ENCODE measurements around the gene NOL4L.

NOL4L gene

DNA sequence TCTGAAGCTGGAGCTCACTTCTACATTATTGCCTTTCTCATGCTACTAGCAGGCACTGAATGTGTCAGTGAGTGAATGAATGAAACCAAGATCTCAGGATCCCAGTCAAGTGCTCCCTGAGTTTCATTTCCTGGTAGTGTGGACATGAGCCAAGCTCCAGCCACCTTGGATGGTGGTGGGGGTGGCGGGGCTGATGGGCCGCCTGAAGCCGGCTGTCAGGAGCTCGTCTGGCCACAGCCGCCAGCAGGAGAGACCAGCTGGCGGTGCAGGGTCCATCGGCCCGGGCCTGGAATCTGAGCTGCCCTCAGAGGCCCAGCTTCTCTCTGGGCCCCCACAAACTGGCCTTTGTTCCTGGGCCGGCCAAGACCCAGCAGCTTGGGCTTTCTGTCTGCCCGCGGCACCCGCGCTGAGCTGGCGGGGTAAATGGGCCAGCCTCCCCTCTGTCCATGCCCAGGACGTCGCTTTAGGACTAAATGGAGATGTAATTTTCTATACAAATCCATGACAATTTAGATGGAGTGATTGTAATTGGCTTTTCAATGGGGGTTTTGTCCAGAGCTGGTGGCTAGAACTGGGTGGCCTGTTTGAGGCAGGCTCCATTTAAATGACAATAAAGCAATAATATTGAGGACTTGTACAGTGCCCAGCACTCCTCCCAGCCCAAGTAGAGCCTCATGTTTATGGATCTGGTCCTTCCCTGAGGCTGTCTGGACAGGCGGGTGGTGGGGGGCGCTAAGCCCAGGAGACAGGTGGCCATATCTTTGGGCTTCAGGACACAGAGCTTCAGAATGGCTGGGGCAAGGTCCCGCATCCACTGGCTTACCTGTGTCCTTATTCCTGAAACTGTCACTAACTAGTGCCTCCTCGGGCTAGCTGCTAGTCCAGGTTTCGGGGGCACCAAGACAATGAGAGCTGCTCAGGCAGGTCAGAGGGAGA lies 43.5 kb downstream of the NOL4L start:
- no peak overlapping the region for H4K8ac ChIP-seq (ENCODE audit: low read depth, low read length)

GRCh38 chr20:32539817-32540675 lies 45.1 kb downstream of the NOL4L start:
- peak overlapping the region; percentile 42 for H3K27ac ChIP-seq (ENCODE audit: low read depth, low read length)
- no peak overlapping the region for H2BK5ac ChIP-seq (ENCODE audit: low read depth, low read length, poor library complexity)
- H4K91ac ChIP-seq (ENCODE audit: low read depth, low read length) = peak overlapping the region; percentile 48
- H3K9me3 ChIP-seq (ENCODE audit: insufficient read depth, low read depth, low read length) = peaks cover 5% of the 10 kb centered on the region
- peak overlapping the region; percentile 5 for H4K8ac ChIP-seq (ENCODE audit: low read depth, low read length)
- no peaks in the 10 kb centered on the region for H3K27me3 ChIP-seq (ENCODE audit: insufficient read depth, low read length)
- H2AFZ ChIP-seq (ENCODE audit: insufficient read depth, low read length, poor library complexity) = no peak overlapping the region
- no peak for DNase-seq
- peak overlapping the region; percentile 30 for H3K4me2 ChIP-seq (ENCODE audit: low read length)
- H2BK120ac ChIP-seq (ENCODE audit: insufficient read depth, low read length, poor library complexity) = peak overlapping the region; percentile 11
- H2BK12ac ChIP-seq (ENCODE audit: low read length) = peak overlapping the region; percentile 20
- peak overlapping the region; percentile 0 for H2AK5ac ChIP-seq (ENCODE audit: low read length)
- H3K14ac ChIP-seq (ENCODE audit: low read length) = peak overlapping the region; percentile 16
- H3K18ac ChIP-seq (ENCODE audit: low read length) = no peak overlapping the region
- no peak overlapping the region for H3K9ac ChIP-seq (ENCODE audit: low read length)
- H3K79me2 ChIP-seq (ENCODE audit: control insufficient read depth, insufficient read depth, low read length, poor library complexity) = no peaks in the 10 kb centered on the region
- peak overlapping the region; percentile 18 for H3K23ac ChIP-seq (ENCODE audit: low read length)
- no peaks in the 10 kb centered on the region for H3K36me3 ChIP-seq (ENCODE audit: control insufficient read depth in 1 of 2, insufficient read depth in 2 of 2, low read length in 2 of 2)
- H3K79me1 ChIP-seq (ENCODE audit: low read length) = peaks cover 9% of the 10 kb centered on the region
- no peak overlapping the region for H4K12ac ChIP-seq (ENCODE audit: low read depth, low read length)
- H3K4me3 ChIP-seq (ENCODE audit: low read depth, low read length) = peak overlapping the region; percentile 7
- peaks cover 37 to 40% of the 10 kb centered on the region in 2 experiments for H3K4me1 ChIP-seq (ENCODE audit: control insufficient read depth in 1 of 2, insufficient read depth in 2 of 2, low read length in 2 of 2)
- H3K4ac ChIP-seq (ENCODE audit: low read depth, low read length) = no peak overlapping the region
- no CpG with 5 or more reads among the region's 13 CpGs for WGBS (ENCODE audit: extremely low coverage, insufficient coverage, insufficient read length)

More for the DNA sequence above, 43.5 kb downstream of the NOL4L start:
- no peak overlapping the region for H3K4me3 ChIP-seq (ENCODE audit: low read depth, low read length)
- no peak overlapping the region for H3K23ac ChIP-seq (ENCODE audit: low read length)
- H3K14ac ChIP-seq (ENCODE audit: low read length) = no peak overlapping the region
- no peak overlapping the region for H2BK12ac ChIP-seq (ENCODE audit: low read length)
- no peak overlapping the region for H2BK120ac ChIP-seq (ENCODE audit: insufficient read depth, low read length, poor library complexity)
- H3K27ac ChIP-seq (ENCODE audit: low read depth, low read length) = no peak overlapping the region
- H3K79me1 ChIP-seq (ENCODE audit: low read length) = peaks cover 9% of the 10 kb centered on the region
- H3K27me3 ChIP-seq (ENCODE audit: insufficient read depth, low read length) = no peaks in the 10 kb centered on the region
- no peak overlapping the region for H4K91ac ChIP-seq (ENCODE audit: low read depth, low read length)
- peaks cover 35 to 37% of the 10 kb centered on the region in 2 experiments for H3K4me1 ChIP-seq (ENCODE audit: control insufficient read depth in 1 of 2, insufficient read depth in 2 of 2, low read length in 2 of 2)
- H2AFZ ChIP-seq (ENCODE audit: insufficient read depth, low read length, poor library complexity) = no peak overlapping the region
- no peak overlapping the region for H3K4ac ChIP-seq (ENCODE audit: low read depth, low read length)
- H3K18ac ChIP-seq (ENCODE audit: low read length) = no peak overlapping the region
- H2BK5ac ChIP-seq (ENCODE audit: low read depth, low read length, poor library complexity) = no peak overlapping the region
- no peak overlapping the region for H3K4me2 ChIP-seq (ENCODE audit: low read length)
- H4K12ac ChIP-seq (ENCODE audit: low read depth, low read length) = no peak overlapping the region
- no peaks in the 10 kb centered on the region for H3K36me3 ChIP-seq (ENCODE audit: control insufficient read depth in 1 of 2, insufficient read depth in 2 of 2, low read length in 2 of 2)
- peaks cover 5% of the 10 kb centered on the region for H3K9me3 ChIP-seq (ENCODE audit: insufficient read depth, low read depth, low read length)
- WGBS (ENCODE audit: extremely low coverage, insufficient coverage, insufficient read length) = no CpG with 5 or more reads among the region's 21 CpGs
- no peaks in the 10 kb centered on the region for H3K79me2 ChIP-seq (ENCODE audit: control insufficient read depth, insufficient read depth, low read length, poor library complexity)
- H3K9ac ChIP-seq (ENCODE audit: low read length) = no peak overlapping the region
- H2AK5ac ChIP-seq (ENCODE audit: low read length) = no peak overlapping the region
- DNase-seq = no peak

DNA sequence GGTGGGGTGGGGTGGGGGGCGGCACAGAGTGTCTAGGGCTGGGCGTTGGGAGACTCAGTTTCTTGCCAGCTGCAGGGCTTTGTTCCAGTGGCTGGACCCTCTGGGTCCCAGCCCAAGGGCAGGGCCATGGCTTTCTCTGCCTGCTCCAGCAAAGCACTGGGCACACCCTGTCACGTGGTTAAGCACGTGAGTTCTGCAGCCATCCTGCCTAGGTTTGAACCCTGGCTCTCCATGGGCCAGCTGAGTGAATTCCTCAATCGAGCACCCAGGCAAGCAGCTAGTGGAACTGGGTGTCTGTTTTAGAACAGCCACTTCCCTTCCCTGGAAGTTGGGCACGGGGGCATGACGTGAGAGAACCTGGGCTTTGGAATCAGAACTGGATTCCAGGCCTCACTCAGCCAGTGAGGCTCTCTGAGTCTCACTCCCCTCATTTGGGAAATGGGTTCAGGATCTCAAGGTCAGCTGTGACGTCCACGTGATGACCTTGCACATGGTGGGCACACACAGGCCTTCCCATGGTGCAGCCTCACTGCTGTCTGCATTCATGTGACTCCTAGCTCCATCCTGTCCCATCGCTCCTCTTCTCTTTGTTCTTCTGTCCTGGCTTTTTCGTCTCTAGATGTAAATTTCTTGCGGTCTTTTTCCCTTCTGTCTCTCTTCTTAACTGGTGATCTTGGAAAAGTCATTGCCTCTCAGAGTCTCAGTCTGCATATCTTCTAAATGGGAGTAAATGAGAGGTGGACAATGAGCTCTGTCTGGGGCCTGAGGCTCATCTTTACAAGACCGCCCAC lies 45.9 kb downstream of the NOL4L start:
- peak overlapping the region; percentile 16 for H3K4me2 ChIP-seq (ENCODE audit: low read length)
- H2BK5ac ChIP-seq (ENCODE audit: low read depth, low read length, poor library complexity) = peak overlapping the region; percentile 54
- H4K8ac ChIP-seq (ENCODE audit: low read depth, low read length) = peak overlapping the region; percentile 39
- peak overlapping the region; percentile 21 for H2AFZ ChIP-seq (ENCODE audit: insufficient read depth, low read length, poor library complexity)
- H4K12ac ChIP-seq (ENCODE audit: low read depth, low read length) = no peak overlapping the region
- peaks cover 5% of the 10 kb centered on the region for H3K9me3 ChIP-seq (ENCODE audit: insufficient read depth, low read depth, low read length)
- H3K27me3 ChIP-seq (ENCODE audit: insufficient read depth, low read length) = no peaks in the 10 kb centered on the region
- H3K9ac ChIP-seq (ENCODE audit: low read length) = no peak overlapping the region
- H3K27ac ChIP-seq (ENCODE audit: low read depth, low read length) = peak overlapping the region; percentile 42
- H3K79me2 ChIP-seq (ENCODE audit: control insufficient read depth, insufficient read depth, low read length, poor library complexity) = no peaks in the 10 kb centered on the region
- no peaks in the 10 kb centered on the region for H3K36me3 ChIP-seq (ENCODE audit: control insufficient read depth in 1 of 2, insufficient read depth in 2 of 2, low read length in 2 of 2)
- H2BK12ac ChIP-seq (ENCODE audit: low read length) = peak overlapping the region; percentile 85
- H2BK120ac ChIP-seq (ENCODE audit: insufficient read depth, low read length, poor library complexity) = peak overlapping the region; percentile 84
- H3K23ac ChIP-seq (ENCODE audit: low read length) = no peak overlapping the region
- H3K4me1 ChIP-seq (ENCODE audit: control insufficient read depth in 1 of 2, insufficient read depth in 2 of 2, low read length in 2 of 2) = peaks cover 37 to 40% of the 10 kb centered on the region in 2 experiments
- no CpG with 5 or more reads among the region's 13 CpGs for WGBS (ENCODE audit: extremely low coverage, insufficient coverage, insufficient read length)
- peaks cover 9% of the 10 kb centered on the region for H3K79me1 ChIP-seq (ENCODE audit: low read length)
- no peak overlapping the region for H3K4ac ChIP-seq (ENCODE audit: low read depth, low read length)
- H3K18ac ChIP-seq (ENCODE audit: low read length) = peak overlapping the region; percentile 26
- peak overlapping the region; percentile 92 for H4K91ac ChIP-seq (ENCODE audit: low read depth, low read length)
- no peak for DNase-seq
- H3K14ac ChIP-seq (ENCODE audit: low read length) = peak overlapping the region; percentile 73
- no peak overlapping the region for H3K4me3 ChIP-seq (ENCODE audit: low read depth, low read length)
- peak overlapping the region; percentile 79 for H2AK5ac ChIP-seq (ENCODE audit: low read length)

DNA sequence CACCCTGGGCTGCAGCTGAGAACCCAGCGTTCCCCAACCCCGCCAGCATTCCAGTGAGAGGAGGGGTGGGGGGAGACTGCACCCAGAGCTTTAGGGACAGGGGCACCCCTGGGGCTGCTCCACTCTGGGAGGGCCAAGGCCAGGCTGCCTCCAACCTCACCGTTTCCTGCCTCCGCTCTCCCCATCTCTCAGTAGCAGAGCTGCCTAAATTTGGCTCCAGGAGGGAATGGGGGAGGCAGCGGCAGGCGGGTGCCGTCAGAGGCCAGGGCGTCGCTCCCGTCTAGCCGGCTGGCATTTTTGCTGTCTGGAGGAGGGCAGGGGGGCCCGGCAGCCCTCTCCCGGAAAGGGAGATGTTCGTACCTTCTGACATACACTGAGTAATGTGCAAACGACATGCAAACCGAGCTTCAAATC lies 46.6 kb downstream of the NOL4L start:
- no peak overlapping the region for H2BK5ac ChIP-seq (ENCODE audit: low read depth, low read length, poor library complexity)
- no peak overlapping the region for H3K4me3 ChIP-seq (ENCODE audit: low read depth, low read length)
- H4K91ac ChIP-seq (ENCODE audit: low read depth, low read length) = peak overlapping the region; percentile 42
- H3K79me1 ChIP-seq (ENCODE audit: low read length) = peaks cover 9% of the 10 kb centered on the region
- H3K4me1 ChIP-seq (ENCODE audit: control insufficient read depth in 1 of 2, insufficient read depth in 2 of 2, low read length in 2 of 2) = peaks cover 37 to 40% of the 10 kb centered on the region in 2 experiments
- H3K9ac ChIP-seq (ENCODE audit: low read length) = no peak overlapping the region
- peak overlapping the region; percentile 21 for H3K18ac ChIP-seq (ENCODE audit: low read length)
- H3K14ac ChIP-seq (ENCODE audit: low read length) = peak overlapping the region; percentile 23
- no peak overlapping the region for H3K4ac ChIP-seq (ENCODE audit: low read depth, low read length)
- peaks cover 5% of the 10 kb centered on the region for H3K9me3 ChIP-seq (ENCODE audit: insufficient read depth, low read depth, low read length)
- H2BK120ac ChIP-seq (ENCODE audit: insufficient read depth, low read length, poor library complexity) = peak overlapping the region; percentile 23
- no peak overlapping the region for H4K8ac ChIP-seq (ENCODE audit: low read depth, low read length)
- peak overlapping the region; percentile 9 for H4K12ac ChIP-seq (ENCODE audit: low read depth, low read length)
- peak overlapping the region; percentile 37 for H3K27ac ChIP-seq (ENCODE audit: low read depth, low read length)
- H3K4me2 ChIP-seq (ENCODE audit: low read length) = peak overlapping the region; percentile 5
- H2AK5ac ChIP-seq (ENCODE audit: low read length) = peak overlapping the region; percentile 24
- no CpG with 5 or more reads among the region's 16 CpGs for WGBS (ENCODE audit: extremely low coverage, insufficient coverage, insufficient read length)
- H3K23ac ChIP-seq (ENCODE audit: low read length) = no peak overlapping the region
- DNase-seq = no peak
- H3K36me3 ChIP-seq (ENCODE audit: control insufficient read depth in 1 of 2, insufficient read depth in 2 of 2, low read length in 2 of 2) = no peaks in the 10 kb centered on the region
- no peaks in the 10 kb centered on the region for H3K79me2 ChIP-seq (ENCODE audit: control insufficient read depth, insufficient read depth, low read length, poor library complexity)
- H3K27me3 ChIP-seq (ENCODE audit: insufficient read depth, low read length) = no peaks in the 10 kb centered on the region
- peak overlapping the region; percentile 12 for H2BK12ac ChIP-seq (ENCODE audit: low read length)
- H2AFZ ChIP-seq (ENCODE audit: insufficient read depth, low read length, poor library complexity) = peak overlapping the region; percentile 43
